IMR-90 (cell line): Measurements from ENCODE around the gene RAC2. TPM values are rescaled to one million over a fixed set of nuclear protein-coding genes. Genes with fewer than 3 reads are reported as not detected.

Experiments used
- ATAC-seq: fragments of 200-7000 bp; cut with Tn5 transposase; 2 replicates; pipeline ENCODE4 v1.9.1; 2020; ENCODE audit warnings: low read depth, mild to moderate bottlenecking, moderate library complexity
- BruUV-seq: library from RNA; stranded (reverse); fragments of 400-500 nt; replicated peaks from 2 replicates; lab custom pipeline; 2021; lab: Mats Ljungman, UMichigan
- CTCF ChIA-PET: fragments of 300-600 bp; formaldehyde crosslinking; extraction: SDS; loops from one replicate; lab custom pipeline; 2021; ENCODE audit warnings: antibody characterized with exemption; lab: Yijun Ruan, JAX
- POLR2A ChIA-PET: fragments of 300-600 bp; sonication (Branson Sonifier 250); formaldehyde crosslinking; loops from one replicate; lab custom pipeline; 2022; ENCODE audit warnings: antibody characterized with exemption; ENCODE audit not compliant: unreplicated experiment; lab: Charles Lee
- DNase-seq: peaks from one replicate; pipeline ENCODE4 v3.0.0; 2013
- H2AFZ ChIP-seq: replicated peaks from 2 replicates; pipeline ENCODE3; 2013; ENCODE audit warnings: low read length, mild to moderate bottlenecking; ENCODE audit not compliant: poor library complexity
- H2AK5ac ChIP-seq: 2 replicates; pipeline ENCODE4 v1.6.1; 2013; ENCODE audit warnings: low read depth, low read length, inconsistent platforms
- H2AK9ac ChIP-seq: replicated peaks from 2 replicates; pipeline ENCODE3; 2013; ENCODE audit warnings: mild to moderate bottlenecking, low read depth, low read length, moderate library complexity; ENCODE audit not compliant: poor library complexity
- H2BK120ac ChIP-seq: 2 replicates; pipeline ENCODE4 v1.6.1; 2013; ENCODE audit warnings: low read depth, low read length, inconsistent platforms
- H2BK15ac ChIP-seq: 3 replicates; pipeline ENCODE4 v1.6.1; 2013; ENCODE audit warnings: low read depth, low read length, inconsistent platforms
- H2BK20ac ChIP-seq: 2 replicates; pipeline ENCODE4 v1.6.1; 2013; ENCODE audit warnings: low read depth, mild to moderate bottlenecking, inconsistent platforms, low read length, moderate library complexity
- H2BK5ac ChIP-seq: 2 replicates; pipeline ENCODE4 v1.6.1; 2013; ENCODE audit warnings: mild to moderate bottlenecking, low read depth, low read length, inconsistent platforms; ENCODE audit not compliant: poor library complexity, severe bottlenecking
- H3K14ac ChIP-seq: replicated peaks from 2 replicates; pipeline ENCODE4 v1.6.1; 2013; ENCODE audit warnings: low read depth, low read length, inconsistent platforms
- H3K18ac ChIP-seq: 2 replicates; pipeline ENCODE4 v1.6.1; 2013; ENCODE audit warnings: low read depth, low read length, control low read depth
- H3K23ac ChIP-seq: 2 replicates; pipeline ENCODE4 v1.6.1; 2013; ENCODE audit warnings: low read depth, low read length, inconsistent platforms
- H3K27ac ChIP-seq: 2 replicates; pipeline ENCODE4 v1.5.1; 2013; ENCODE audit warnings: mild to moderate bottlenecking, control low read depth, low read length; ENCODE audit not compliant: insufficient read depth
- H3K27me3 ChIP-seq: 2 replicates; pipeline ENCODE4 v1.6.1; 2013; ENCODE audit warnings: low read length; ENCODE audit not compliant: control insufficient read depth, insufficient read depth
- H3K36me3 ChIP-seq: 2 replicates; pipeline ENCODE4 v1.6.1; 2013; ENCODE audit warnings: low read length, mixed read lengths; ENCODE audit not compliant: control insufficient read depth, insufficient read depth
- H3K4ac ChIP-seq: 2 replicates; pipeline ENCODE4 v1.6.1; 2013; ENCODE audit warnings: low read depth, low read length, inconsistent platforms
- H3K4me1 ChIP-seq: 2 replicates; pipeline ENCODE4 v1.6.1; 2013; ENCODE audit warnings: low read length, mixed read lengths; ENCODE audit not compliant: control insufficient read depth, insufficient read depth
- H3K4me2 ChIP-seq: 2 replicates; pipeline ENCODE4 v1.6.1; 2013; ENCODE audit warnings: low read depth, mild to moderate bottlenecking, control low read depth, low read length, moderate library complexity
- H3K4me3 ChIP-seq: 2 replicates; pipeline ENCODE4 v1.5.1; 2013; ENCODE audit warnings: low read depth, mild to moderate bottlenecking, control low read depth, low read length, moderate library complexity; ENCODE audit not compliant: insufficient read depth
- H3K56ac ChIP-seq: 2 replicates; pipeline ENCODE4 v1.6.1; 2013; ENCODE audit warnings: low read length, inconsistent platforms; ENCODE audit not compliant: insufficient read depth; ENCODE audit errors: extremely low read depth
- H3K79me1 ChIP-seq, 2 experiments: 2 replicates each; pipeline ENCODE4 v1.6.1; 2013; ENCODE audit warnings: low read length in 2 of 2, inconsistent platforms in 1 of 2, low read depth in 1 of 2
- H3K9ac ChIP-seq: 2 replicates; pipeline ENCODE4 v1.6.1; 2013; ENCODE audit warnings: low read depth, low read length, control low read depth
- H3K9me1 ChIP-seq: 2 replicates; pipeline ENCODE4 v1.6.1; 2013; ENCODE audit warnings: low read length, inconsistent platforms; ENCODE audit not compliant: insufficient read depth
- H3K9me3 ChIP-seq: 2 replicates; pipeline ENCODE4 v1.6.1; 2013; ENCODE audit warnings: low read length; ENCODE audit not compliant: control insufficient read depth, insufficient read depth
- H4K20me1 ChIP-seq: 2 replicates; pipeline ENCODE4 v1.6.1; 2013; ENCODE audit warnings: low read length, inconsistent platforms; ENCODE audit not compliant: insufficient read depth
- H4K5ac ChIP-seq: 2 replicates; pipeline ENCODE4 v1.6.1; 2013; ENCODE audit warnings: mild to moderate bottlenecking, low read depth, low read length, control low read depth
- H4K8ac ChIP-seq, 2 experiments: 2 replicates each; pipeline ENCODE4 v1.6.1; 2013; ENCODE audit warnings: low read depth in 2 of 2, low read length in 2 of 2, control low read depth in 1 of 2, inconsistent platforms in 1 of 2
- H4K91ac ChIP-seq: 2 replicates; pipeline ENCODE4 v1.6.1; 2013; ENCODE audit warnings: low read depth, low read length, inconsistent platforms; ENCODE audit not compliant: insufficient read depth
- BHLHE40 ChIP-seq: fragments of 150-350 bp; IDR thresholded peaks from 2 replicates; pipeline ENCODE4 v1.6.1; 2016; ENCODE audit warnings: mild to moderate bottlenecking, low read depth, low read length
- FOS ChIP-seq: fragments of 150-350 bp; IDR thresholded peaks from 2 replicates; pipeline ENCODE4 v1.6.1; 2016; ENCODE audit warnings: low read depth, low read length
- MAFK ChIP-seq: IDR thresholded peaks from 2 replicates; pipeline ENCODE4 v1.6.1; 2012; ENCODE audit warnings: low read depth, low read length, improper control_type of control experiment
- MXI1 ChIP-seq: IDR thresholded peaks from 2 replicates; pipeline ENCODE4 v1.6.1; 2012; ENCODE audit warnings: low read depth, mild to moderate bottlenecking, low read length, moderate library complexity, borderline replicate concordance
- POLR2A ChIP-seq: IDR thresholded peaks from 2 replicates; pipeline ENCODE4 v1.6.1; 2012; ENCODE audit warnings: mild to moderate bottlenecking, low read depth, low read length
- RAD21 ChIP-seq: IDR thresholded peaks from 2 replicates; pipeline ENCODE4 v1.6.1; 2012; ENCODE audit warnings: low read length, improper control_type of control experiment
- RCOR1 ChIP-seq: IDR thresholded peaks from 2 replicates; pipeline ENCODE4 v1.6.1; 2012; ENCODE audit warnings: mild to moderate bottlenecking, low read length, improper control_type of control experiment; ENCODE audit not compliant: insufficient replicate concordance
- RFX5 ChIP-seq: IDR thresholded peaks from 2 replicates; pipeline ENCODE4 v1.8.0; 2012; ENCODE audit warnings: low read depth, mild to moderate bottlenecking, low read length, moderate library complexity
- SMC3 ChIP-seq: fragments of 150-350 bp; IDR thresholded peaks from 2 replicates; pipeline ENCODE4 v1.6.1; 2016; ENCODE audit warnings: low read depth, mild to moderate bottlenecking, antibody characterized with exemption, low read length, moderate library complexity
- WGBS, 2 experiments: methylation state at CpG; one replicate each; pipeline versions ENCODE4 v1.1.5 to v1.1.7; 2013; ENCODE audit warnings: missing lambda C conversion rate in 2 of 2; ENCODE audit not compliant: insufficient read length in 1 of 2; ENCODE audit errors: extremely low coverage in 2 of 2; 5-methylcytosine and 5-hydroxymethylcytosine counted together
- dilution Hi-C: fragments of 300-500 bp; cut with HindIII; formaldehyde crosslinking; loops from one replicate; pipeline ENCODE4 v1.14.3; 2018; ENCODE audit warnings: low sequenced_read_pairs; ENCODE audit not compliant: unreplicated experiment
- in situ Hi-C: fragments of 300-500 bp; cut with MboI; formaldehyde crosslinking; loops from 3 replicates; pipeline ENCODE4 v1.14.3; 2019; ENCODE audit warnings: low sequenced_read_pairs, inconsistent platforms, mixed read lengths
- intact Hi-C: fragments of 100-400 bp; cut with micrococcal nuclease; formaldehyde crosslinking; loops from 2 replicates; pipeline ENCODE4 v1.10.0; 2022
- polyA plus RNA-seq, 3 experiments: library from polyadenylated mRNA; depleted of rRNA; stranded (reverse); fragments of >200 nt; gene quantifications; 2 replicates each; pipeline ENCODE4 v1.2.3, GENCODE V29; 2012; ENCODE audit warnings: low replicate concordance in 1 of 3
- total RNA-seq: library from RNA; depleted of rRNA; stranded (reverse); fragments of >200 nt; gene quantifications from 2 replicates; pipeline ENCODE4 v1.2.3, GENCODE V29; 2012
- TF ChIP-seq, protein P1 (sequence below): fragments of 150-350 bp; IDR thresholded peaks from 2 replicates; pipeline ENCODE4 v1.6.1; 2016; ENCODE audit warnings: low read depth, mild to moderate bottlenecking, low read length, moderate library complexity, borderline replicate concordance
- TF ChIP-seq, protein P2 (sequence below): fragments of 150-350 bp; IDR thresholded peaks from 2 replicates; pipeline ENCODE4 v1.6.1; 2017; ENCODE audit warnings: mild to moderate bottlenecking, antibody characterized with exemption, low read length, low read depth

RAC2 gene
- total and polyA plus RNA-seq, 2 of the 4 experiments (the other 2 are of a cell fraction), result 10.0 to 72.3 TPM

DNA sequence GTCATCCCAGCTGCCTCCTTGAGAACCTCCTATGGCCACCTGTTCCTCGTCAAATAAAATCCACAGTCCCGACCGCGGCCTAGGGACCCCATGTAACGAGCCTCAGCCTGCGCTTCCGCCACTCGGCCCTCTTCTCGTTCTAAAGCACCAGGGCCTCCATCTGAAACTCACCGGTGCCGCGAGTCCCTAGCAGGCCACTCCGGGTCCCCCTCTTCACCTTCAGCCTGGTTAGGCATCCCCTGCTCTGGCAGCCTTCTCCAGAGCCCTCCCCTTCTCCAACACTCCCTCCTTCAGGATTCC lies 29.4 kb downstream of the RAC2 start:
- no peak overlapping the region for H3K4me2 ChIP-seq
- ChIA-PET POLR2A (no interaction called here), CTCF (no interaction called here)
- intact Hi-C loops (no loop called here), dilution Hi-C loops (no loop called here), in situ Hi-C loops (no loop called here)
- H3K18ac ChIP-seq, result no peak overlapping the region
- H3K9me1 ChIP-seq, result no peaks in the 10 kb centered on the region
- H3K27ac ChIP-seq, result no peak overlapping the region
- H4K5ac ChIP-seq, result no peak overlapping the region
- no peak overlapping the region for H2BK15ac ChIP-seq
- peaks cover 75% of the 10 kb centered on the region for H3K27me3 ChIP-seq
- no peak overlapping the region for H2BK5ac ChIP-seq
- H3K79me1 ChIP-seq, result no peaks in the 10 kb centered on the region
- no peaks in the 10 kb centered on the region for H3K36me3 ChIP-seq
- no peak overlapping the region for H2AFZ ChIP-seq
- no peak overlapping the region for H2AK5ac ChIP-seq
- DNase-seq (no peak), ATAC-seq (no peak)
- H3K4me1 ChIP-seq, result peaks cover 4% of the 10 kb centered on the region; the same call in 1 of the 2 replicates
- H3K4ac ChIP-seq, result no peak overlapping the region
- no peak overlapping the region for H3K23ac ChIP-seq
- TF ChIP-seq, protein P1, sequence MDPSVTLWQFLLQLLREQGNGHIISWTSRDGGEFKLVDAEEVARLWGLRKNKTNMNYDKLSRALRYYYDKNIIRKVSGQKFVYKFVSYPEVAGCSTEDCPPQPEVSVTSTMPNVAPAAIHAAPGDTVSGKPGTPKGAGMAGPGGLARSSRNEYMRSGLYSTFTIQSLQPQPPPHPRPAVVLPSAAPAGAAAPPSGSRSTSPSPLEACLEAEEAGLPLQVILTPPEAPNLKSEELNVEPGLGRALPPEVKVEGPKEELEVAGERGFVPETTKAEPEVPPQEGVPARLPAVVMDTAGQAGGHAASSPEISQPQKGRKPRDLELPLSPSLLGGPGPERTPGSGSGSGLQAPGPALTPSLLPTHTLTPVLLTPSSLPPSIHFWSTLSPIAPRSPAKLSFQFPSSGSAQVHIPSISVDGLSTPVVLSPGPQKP, result no peak
- no peak for TF ChIP-seq RCOR1
- TF ChIP-seq RFX5, result no peak
- TF ChIP-seq SMC3, result no peak
- TF ChIP-seq, protein P2, sequence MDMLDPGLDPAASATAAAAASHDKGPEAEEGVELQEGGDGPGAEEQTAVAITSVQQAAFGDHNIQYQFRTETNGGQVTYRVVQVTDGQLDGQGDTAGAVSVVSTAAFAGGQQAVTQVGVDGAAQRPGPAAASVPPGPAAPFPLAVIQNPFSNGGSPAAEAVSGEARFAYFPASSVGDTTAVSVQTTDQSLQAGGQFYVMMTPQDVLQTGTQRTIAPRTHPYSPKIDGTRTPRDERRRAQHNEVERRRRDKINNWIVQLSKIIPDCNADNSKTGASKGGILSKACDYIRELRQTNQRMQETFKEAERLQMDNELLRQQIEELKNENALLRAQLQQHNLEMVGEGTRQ, result no peak
- no peak for TF ChIP-seq RAD21
- no peak for TF ChIP-seq MAFK
- no peak for TF ChIP-seq POLR2A
- TF ChIP-seq BHLHE40, result no peak
- TF ChIP-seq MXI1, result no peak
- TF ChIP-seq FOS, result no peak
- no peak overlapping the region for H3K14ac ChIP-seq
- no peak overlapping the region for H2AK9ac ChIP-seq
- no peak overlapping the region for H4K91ac ChIP-seq
- H4K20me1 ChIP-seq, result no peaks in the 10 kb centered on the region
- H2BK20ac ChIP-seq, result no peak overlapping the region
- no peak overlapping the region for H3K9ac ChIP-seq
- no peak overlapping the region for H3K56ac ChIP-seq
- no peak overlapping the region for H3K4me3 ChIP-seq
- BruUV-seq, result no TSS peak
- H2BK120ac ChIP-seq, result no peak overlapping the region
- 67% methylated on average over 8 of the region's 13 CpGs; no CpG with 5 or more reads in 1 of the 2 experiments for WGBS, 2 experiments
- H3K9me3 ChIP-seq, result no peaks in the 10 kb centered on the region
- H4K8ac ChIP-seq, result no peak overlapping the region
